ENCODE data around the gene SLC40A1.

The SLC40A1 gene

DNA sequence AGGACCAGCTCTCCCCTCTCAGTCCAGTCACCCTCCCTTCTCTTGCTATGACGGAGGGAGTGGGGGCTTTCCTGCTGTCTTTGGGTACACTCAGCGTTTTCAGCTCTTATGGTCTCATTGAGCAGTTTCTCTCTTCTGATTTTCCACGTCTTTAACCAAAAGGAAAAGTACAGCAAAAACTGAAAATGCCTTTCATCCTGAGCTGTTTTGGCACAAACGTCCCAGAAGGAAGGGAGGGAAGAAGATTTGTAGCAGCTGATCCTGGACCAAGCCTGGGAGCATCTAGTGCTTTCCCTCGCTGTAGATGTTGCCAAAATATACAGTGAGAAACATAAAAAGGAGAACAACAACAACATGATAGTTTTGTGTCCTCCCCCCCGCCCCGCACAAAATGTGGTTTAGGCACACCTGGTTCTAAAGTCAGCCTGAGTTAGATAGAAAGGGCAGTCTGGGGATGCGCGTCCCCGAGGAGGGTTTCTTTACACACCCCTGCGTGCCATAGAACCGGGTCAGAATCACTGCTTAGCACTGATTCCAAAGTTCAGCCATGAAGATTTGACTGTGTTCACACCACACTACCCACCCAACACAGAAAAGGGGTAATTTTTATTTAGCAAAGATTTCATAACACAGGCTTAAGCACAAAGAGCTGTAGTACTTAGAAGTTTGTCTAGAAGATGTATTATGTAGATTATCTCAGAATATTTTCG is 53.4 kb downstream of the SLC40A1 start:
- Histone ChIP-seq H3K27me3 (ENCODE audit: control insufficient read depth in 1 of 2, insufficient read depth in 1 of 2, low read length in 2 of 2) (no peaks in the 10 kb centered on the region), H2BK5ac (ENCODE audit: low read depth, low read length, poor library complexity, severe bottlenecking) (no peak overlapping the region), H3K4me2 (ENCODE audit: low read length, poor library complexity, severe bottlenecking) (no peak overlapping the region), H3K18ac (ENCODE audit: low read depth in 1 of 2, low read length in 2 of 2) (no peak overlapping the region), H3K4me3 (ENCODE audit: insufficient read depth in 1 of 2, low read depth in 1 of 2, low read length in 2 of 2) (peak overlapping the region in 1 of 2 experiments; percentile 45), H3K9me3 (ENCODE audit: control insufficient read depth, low read length) (no peaks in the 10 kb centered on the region), H3K36me3 (ENCODE audit: control insufficient read depth in 1 of 2, insufficient read depth in 2 of 2, low read depth in 1 of 2, low read length in 2 of 2) (no peaks in the 10 kb centered on the region), H4K8ac (ENCODE audit: low read length) (no peak overlapping the region), H3K27ac (ENCODE audit: low read length, poor library complexity, severe bottlenecking) (no peak overlapping the region), H3K9ac (ENCODE audit: low read length) (peak overlapping the region; percentile 68), H3K4me1 (ENCODE audit: control insufficient read depth, insufficient read depth, low read depth, low read length) (no peaks in the 10 kb centered on the region), H3K23ac (ENCODE audit: low read length in 2 of 2) (no peak overlapping the region), H3K14ac (ENCODE audit: low read length in 2 of 2) (no peak overlapping the region), H2AFZ (ENCODE audit: low read depth, low read length) (no peak overlapping the region), H2BK120ac (ENCODE audit: low read depth, low read length) (no peak overlapping the region), H2BK12ac (ENCODE audit: low read length in 2 of 2) (no peak overlapping the region), H3K4ac (ENCODE audit: low read depth in 1 of 2, low read length in 2 of 2) (no peak overlapping the region), H4K91ac (ENCODE audit: low read length) (no peak overlapping the region), H3K79me1 (replicated peaks; ENCODE audit: low read length, poor library complexity, severe bottlenecking) (no peaks in the 10 kb centered on the region), H2AK5ac (ENCODE audit: low read length, severe bottlenecking) (no peak overlapping the region), H2BK15ac (ENCODE audit: low read depth, poor library complexity, severe bottlenecking) (no peak overlapping the region)
- 91% methylated on average over 9 of the region's 13 CpGs for WGBS
- no peak for DNase-seq

DNA sequence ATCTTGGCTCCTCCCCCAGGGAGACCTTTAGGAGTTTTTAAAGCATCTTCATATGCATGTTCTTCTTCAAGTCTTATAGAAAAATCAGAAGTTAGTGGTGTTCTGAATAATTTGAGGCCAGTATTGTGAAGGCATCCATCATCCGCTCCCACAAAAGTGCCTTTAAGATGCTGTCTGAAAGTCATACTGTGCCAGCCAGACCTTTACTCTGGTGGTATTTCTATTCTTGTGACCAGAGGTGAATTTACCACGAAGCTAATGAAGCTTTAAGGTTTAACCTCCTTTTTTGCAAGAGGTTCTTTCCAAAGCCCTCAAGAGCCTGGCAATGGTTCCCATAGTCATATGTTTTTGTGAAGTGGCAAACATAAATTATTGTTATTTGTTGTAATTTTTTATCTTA is 54.3 kb downstream of the SLC40A1 start:
- Histone ChIP-seq H3K4ac (ENCODE audit: low read depth in 1 of 2, low read length in 2 of 2) (no peak overlapping the region), H3K79me1 (replicated peaks; ENCODE audit: low read length, poor library complexity, severe bottlenecking) (no peaks in the 10 kb centered on the region), H3K14ac (ENCODE audit: low read length in 2 of 2) (no peak overlapping the region), H3K9ac (ENCODE audit: low read length) (no peak overlapping the region), H2BK12ac (ENCODE audit: low read length in 2 of 2) (no peak overlapping the region), H2AFZ (ENCODE audit: low read depth, low read length) (no peak overlapping the region), H4K91ac (ENCODE audit: low read length) (no peak overlapping the region), H3K4me1 (ENCODE audit: control insufficient read depth, insufficient read depth, low read depth, low read length) (no peaks in the 10 kb centered on the region), H2AK5ac (ENCODE audit: low read length, severe bottlenecking) (no peak overlapping the region), H2BK120ac (ENCODE audit: low read depth, low read length) (no peak overlapping the region), H3K9me3 (ENCODE audit: control insufficient read depth, low read length) (no peaks in the 10 kb centered on the region), H2BK5ac (ENCODE audit: low read depth, low read length, poor library complexity, severe bottlenecking) (no peak overlapping the region), H3K4me3 (ENCODE audit: insufficient read depth in 1 of 2, low read depth in 1 of 2, low read length in 2 of 2) (no peak overlapping the region), H3K36me3 (ENCODE audit: control insufficient read depth in 1 of 2, insufficient read depth in 2 of 2, low read depth in 1 of 2, low read length in 2 of 2) (no peaks in the 10 kb centered on the region), H3K27me3 (ENCODE audit: control insufficient read depth in 1 of 2, insufficient read depth in 1 of 2, low read length in 2 of 2) (no peaks in the 10 kb centered on the region), H3K27ac (ENCODE audit: low read length, poor library complexity, severe bottlenecking) (no peak overlapping the region), H3K23ac (ENCODE audit: low read length in 2 of 2) (no peak overlapping the region), H3K18ac (ENCODE audit: low read depth in 1 of 2, low read length in 2 of 2) (no peak overlapping the region), H2BK15ac (ENCODE audit: low read depth, poor library complexity, severe bottlenecking) (no peak overlapping the region), H3K4me2 (ENCODE audit: low read length, poor library complexity, severe bottlenecking) (no peak overlapping the region), H4K8ac (ENCODE audit: low read length) (no peak overlapping the region)
- no peak for DNase-seq
- WGBS: 81% methylated on average over 2 of the region's 2 CpGs

DNA sequence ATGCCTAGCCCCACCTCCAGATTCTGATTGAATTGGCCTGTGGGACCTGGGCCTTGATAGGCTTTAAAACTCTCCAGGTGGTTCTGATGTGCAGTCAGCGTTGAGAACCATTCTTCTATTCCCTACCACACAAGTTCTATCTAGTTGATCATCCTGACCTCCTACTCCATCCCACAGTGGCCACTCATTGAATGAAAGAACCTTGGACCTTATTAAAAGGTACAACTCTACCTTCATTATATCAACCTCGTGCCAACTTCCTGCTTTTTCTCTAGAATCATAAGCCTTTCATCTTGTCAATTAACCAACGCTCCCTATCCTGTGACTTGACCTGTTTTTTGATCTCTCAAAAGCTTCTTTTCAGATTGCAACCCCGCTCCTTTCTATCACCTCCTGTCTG is 55.8 kb downstream of the SLC40A1 start:
- no peak overlapping the region for H4K8ac ChIP-seq (ENCODE audit: low read length)
- H2AFZ ChIP-seq (ENCODE audit: low read depth, low read length): no peak overlapping the region
- no peak overlapping the region for H3K23ac ChIP-seq (ENCODE audit: low read length in 2 of 2)
- no peaks in the 10 kb centered on the region for H3K27me3 ChIP-seq (ENCODE audit: control insufficient read depth in 1 of 2, insufficient read depth in 1 of 2, low read length in 2 of 2)
- no peak overlapping the region for H2BK12ac ChIP-seq (ENCODE audit: low read length in 2 of 2)
- H3K9me3 ChIP-seq (ENCODE audit: control insufficient read depth, low read length): no peaks in the 10 kb centered on the region
- no peaks in the 10 kb centered on the region for H3K79me1 ChIP-seq (replicated peaks; ENCODE audit: low read length, poor library complexity, severe bottlenecking)
- no peaks in the 10 kb centered on the region for H3K4me1 ChIP-seq (ENCODE audit: control insufficient read depth, insufficient read depth, low read depth, low read length)
- WGBS: 71% methylated on average over 4 of the region's 4 CpGs
- no peak overlapping the region for H2BK15ac ChIP-seq (ENCODE audit: low read depth, poor library complexity, severe bottlenecking)
- no peak overlapping the region for H2AK5ac ChIP-seq (ENCODE audit: low read length, severe bottlenecking)
- H2BK120ac ChIP-seq (ENCODE audit: low read depth, low read length): no peak overlapping the region
- H3K9ac ChIP-seq (ENCODE audit: low read length): no peak overlapping the region
- H3K4me3 ChIP-seq (ENCODE audit: insufficient read depth in 1 of 2, low read depth in 1 of 2, low read length in 2 of 2): no peak overlapping the region
- no peak overlapping the region for H3K4ac ChIP-seq (ENCODE audit: low read depth in 1 of 2, low read length in 2 of 2)
- H3K18ac ChIP-seq (ENCODE audit: low read depth in 1 of 2, low read length in 2 of 2): no peak overlapping the region
- DNase-seq: no peak
- no peak overlapping the region for H2BK5ac ChIP-seq (ENCODE audit: low read depth, low read length, poor library complexity, severe bottlenecking)
- no peaks in the 10 kb centered on the region for H3K36me3 ChIP-seq (ENCODE audit: control insufficient read depth in 1 of 2, insufficient read depth in 2 of 2, low read depth in 1 of 2, low read length in 2 of 2)
- no peak overlapping the region for H4K91ac ChIP-seq (ENCODE audit: low read length)
- no peak overlapping the region for H3K4me2 ChIP-seq (ENCODE audit: low read length, poor library complexity, severe bottlenecking)
- no peak overlapping the region for H3K14ac ChIP-seq (ENCODE audit: low read length in 2 of 2)
- no peak overlapping the region for H3K27ac ChIP-seq (ENCODE audit: low read length, poor library complexity, severe bottlenecking)

DNA sequence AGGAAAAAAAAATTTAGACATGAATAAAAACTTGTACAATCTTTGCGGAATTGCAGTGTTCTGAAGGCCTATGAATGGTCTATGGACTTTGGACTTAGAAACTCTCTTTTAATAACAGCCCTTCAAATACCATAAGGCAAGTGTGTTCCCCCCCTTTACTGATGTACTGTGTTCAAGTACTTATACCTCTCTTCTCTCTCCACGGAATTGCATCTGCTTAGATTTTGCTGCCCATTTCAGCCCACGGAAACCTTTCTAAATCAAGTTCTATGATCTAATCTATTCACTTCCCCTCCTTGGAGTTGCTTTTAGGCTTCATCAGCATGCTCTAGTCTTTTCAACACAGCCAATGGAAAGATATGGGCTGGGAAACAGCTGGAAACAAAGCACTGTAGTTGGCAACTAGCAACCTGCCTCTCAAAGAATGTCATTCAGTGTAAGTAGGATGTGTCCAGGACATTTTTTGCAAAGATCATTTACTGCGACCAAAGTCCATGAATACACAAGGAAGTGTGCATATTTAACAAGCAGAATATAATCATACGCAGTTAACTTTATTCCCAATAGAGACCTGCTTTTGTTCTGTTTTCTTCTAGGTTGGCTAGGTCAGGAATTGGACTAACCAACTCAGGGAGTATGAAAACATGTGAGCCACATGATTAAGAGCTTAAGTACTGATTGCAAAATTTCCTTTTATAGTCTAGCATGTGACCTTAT is 58.0 kb downstream of the SLC40A1 start:
- Histone ChIP-seq H2AK5ac (ENCODE audit: low read length, severe bottlenecking) (no peak overlapping the region), H4K8ac (ENCODE audit: low read length) (no peak overlapping the region), H2BK15ac (ENCODE audit: low read depth, poor library complexity, severe bottlenecking) (no peak overlapping the region), H2BK12ac (ENCODE audit: low read length in 2 of 2) (peak overlapping the region in 1 of 2 experiments; percentile 7), H3K9me3 (ENCODE audit: control insufficient read depth, low read length) (no peaks in the 10 kb centered on the region), H2BK5ac (ENCODE audit: low read depth, low read length, poor library complexity, severe bottlenecking) (no peak overlapping the region), H2AFZ (ENCODE audit: low read depth, low read length) (no peak overlapping the region), H3K9ac (ENCODE audit: low read length) (peak overlapping the region; percentile 53), H3K14ac (ENCODE audit: low read length in 2 of 2) (no peak overlapping the region), H3K4ac (ENCODE audit: low read depth in 1 of 2, low read length in 2 of 2) (peak overlapping the region in 1 of 2 experiments; percentile 70), H3K23ac (ENCODE audit: low read length in 2 of 2) (no peak overlapping the region), H3K36me3 (ENCODE audit: control insufficient read depth in 1 of 2, insufficient read depth in 2 of 2, low read depth in 1 of 2, low read length in 2 of 2) (no peaks in the 10 kb centered on the region), H2BK120ac (ENCODE audit: low read depth, low read length) (no peak overlapping the region), H3K18ac (ENCODE audit: low read depth in 1 of 2, low read length in 2 of 2) (peak overlapping the region in 1 of 2 experiments; percentile 60), H3K4me1 (ENCODE audit: control insufficient read depth, insufficient read depth, low read depth, low read length) (no peaks in the 10 kb centered on the region), H3K4me2 (ENCODE audit: low read length, poor library complexity, severe bottlenecking) (no peak overlapping the region), H4K91ac (ENCODE audit: low read length) (no peak overlapping the region), H3K4me3 (ENCODE audit: insufficient read depth in 1 of 2, low read depth in 1 of 2, low read length in 2 of 2) (no peak overlapping the region), H3K79me1 (replicated peaks; ENCODE audit: low read length, poor library complexity, severe bottlenecking) (no peaks in the 10 kb centered on the region), H3K27me3 (ENCODE audit: control insufficient read depth in 1 of 2, insufficient read depth in 1 of 2, low read length in 2 of 2) (no peaks in the 10 kb centered on the region), H3K27ac (ENCODE audit: low read length, poor library complexity, severe bottlenecking) (no peak overlapping the region)
- no peak for DNase-seq
- 93% methylated on average over 3 of the region's 5 CpGs for WGBS
